GM12878 (cell line): ENCODE data around the gene ELOVL4.

Source experiments
- BHLHE40 ChIP-seq, 2 experiments: fragments of 450-650 bp in 1 of 2; IDR thresholded peaks; 2 replicates each; pipeline ENCODE4 v1.6.1; 2011 to 2017; ENCODE audit warnings: low read depth in 2 of 2, borderline replicate concordance in 1 of 2, improper control_type of control experiment in 1 of 2, low read length in 1 of 2, mild to moderate bottlenecking in 1 of 2
- CHD4 ChIP-seq: fragments of 200-600 bp; sonication (generic); IDR thresholded peaks from 2 replicates; pipeline ENCODE4 v1.6.1; 2016; ENCODE audit warnings: mild to moderate bottlenecking
- CTCF ChIP-seq, 3 experiments: IDR thresholded peaks in 2 of 3; conservative IDR thresholded peaks in 1 of 3; 2 replicates each; pipeline ENCODE4 v1.5.1; 2011; ENCODE audit warnings: low read depth in 3 of 3, low read length in 3 of 3, mild to moderate bottlenecking in 3 of 3, control low read depth in 2 of 3, moderate library complexity in 2 of 3, inconsistent platforms in 1 of 3, mixed read lengths in 1 of 3; ENCODE audit not compliant: control insufficient read depth in 2 of 3, insufficient read depth in 1 of 3; ENCODE audit errors: extremely low read depth in 1 of 3
- FOXM1 ChIP-seq: IDR thresholded peaks from 2 replicates; pipeline ENCODE4 v1.6.1; 2012; ENCODE audit warnings: low read depth, mild to moderate bottlenecking, inconsistent platforms, low read length, moderate library complexity
- IRF3 ChIP-seq: fragments of 450-650 bp; IDR thresholded peaks from 2 replicates; pipeline ENCODE4 v1.6.1; 2014; ENCODE audit warnings: mild to moderate bottlenecking
- NKRF ChIP-seq: fragments of 450-650 bp; conservative IDR thresholded peaks from 2 replicates; pipeline ENCODE4 v1.6.1; 2017; ENCODE audit warnings: mild to moderate bottlenecking, moderate library complexity
- SMAD1 ChIP-seq: fragments of 450-650 bp; IDR thresholded peaks from 2 replicates; pipeline ENCODE4 v1.6.1; 2018; ENCODE audit warnings: mild to moderate bottlenecking, low read depth; ENCODE audit not compliant: partially characterized antibody

GRCh38 chr6:79878142-79878748 lies 69.1 kb downstream of the ELOVL4 start:
- TF ChIP-seq CTCF (IDR thresholded peaks at IDR 0.05 in 2 of 3, conservative IDR thresholded peaks at IDR 0.05 in 1 of 3; ENCODE audit: control insufficient read depth in 2 of 3, extremely low read depth in 1 of 3, insufficient read depth in 1 of 3, low read depth in 3 of 3, low read length in 3 of 3), result no peak
- TF ChIP-seq SMAD1, result no peak
- TF ChIP-seq CHD4, result no peak
- TF ChIP-seq BHLHE40 (IDR thresholded peaks at IDR 0.05; ENCODE audit: borderline replicate concordance in 1 of 2, low read depth in 2 of 2, low read length in 1 of 2), result no peak
- TF ChIP-seq IRF3, result no peak
- TF ChIP-seq FOXM1, result no peak
- no peak for TF ChIP-seq NKRF
